Activated naive CD4-positive, alpha-beta T cell treated with anti-CD3 and anti-CD28 coated beads, Interleukin-2, amount 10 ng/mL, durations not matched to agents 7 days and 5 days (primary cell): ENCODE measurements around the gene TRPT1.
A peak's percentile ranks its signal among the peaks of the same experiment; 100 is the strongest.

Source experiments
- CTCF ChIA-PET: fragments of 350-600 bp; sonication (Branson Sonifier 250); formaldehyde crosslinking; loops from one replicate; lab custom pipeline; 2021; ENCODE audit warnings: antibody characterized with exemption; lab: Charles Lee
- DNase-seq: peaks from one replicate; pipeline ENCODE4 v3.0.0-alpha.2; 2020
- H3K27ac Mint-ChIP-seq: one replicate; pipeline ENCODE4 v1.8.0; 2021; ENCODE audit warnings: mild to moderate bottlenecking, moderate library complexity, mixed read lengths
- H3K27me3 Mint-ChIP-seq: one replicate; pipeline ENCODE4 v1.8.0; 2021; ENCODE audit warnings: mild to moderate bottlenecking, mixed read lengths
- H3K36me3 Mint-ChIP-seq: one replicate; pipeline ENCODE4 v1.8.0; 2021; ENCODE audit warnings: mixed read lengths
- H3K4me1 Mint-ChIP-seq: one replicate; pipeline ENCODE4 v1.8.0; 2021; ENCODE audit warnings: mixed read lengths
- H3K4me3 Mint-ChIP-seq: one replicate; pipeline ENCODE4 v1.8.0; 2021; ENCODE audit warnings: mild to moderate bottlenecking, moderate library complexity, mixed read lengths
- H3K9me3 Mint-ChIP-seq: one replicate; pipeline ENCODE4 v1.8.0; 2021; ENCODE audit warnings: mixed read lengths

The TRPT1 gene

GRCh38 chr11:64186492-64187165 is 39.4 kb downstream of the TRPT1 start:
- peaks cover 15% of the 10 kb centered on the region for H3K36me3 Mint-ChIP-seq
- DNase-seq = peak; percentile 64
- H3K4me1 Mint-ChIP-seq = peaks cover 47% of the 10 kb centered on the region
- no peak overlapping the region for H3K27ac Mint-ChIP-seq
- CTCF ChIA-PET = interaction anchor here (0.9 to 2.5 kb wide), 5 partner anchors 18 to 185 kb away, joined by 4 to 9 read pairs (median 5); partner anchors contain the start of gene FERMT3
- H3K27me3 Mint-ChIP-seq = no peaks in the 10 kb centered on the region
- H3K4me3 Mint-ChIP-seq = no peak overlapping the region
- no peaks in the 10 kb centered on the region for H3K9me3 Mint-ChIP-seq

DNA sequence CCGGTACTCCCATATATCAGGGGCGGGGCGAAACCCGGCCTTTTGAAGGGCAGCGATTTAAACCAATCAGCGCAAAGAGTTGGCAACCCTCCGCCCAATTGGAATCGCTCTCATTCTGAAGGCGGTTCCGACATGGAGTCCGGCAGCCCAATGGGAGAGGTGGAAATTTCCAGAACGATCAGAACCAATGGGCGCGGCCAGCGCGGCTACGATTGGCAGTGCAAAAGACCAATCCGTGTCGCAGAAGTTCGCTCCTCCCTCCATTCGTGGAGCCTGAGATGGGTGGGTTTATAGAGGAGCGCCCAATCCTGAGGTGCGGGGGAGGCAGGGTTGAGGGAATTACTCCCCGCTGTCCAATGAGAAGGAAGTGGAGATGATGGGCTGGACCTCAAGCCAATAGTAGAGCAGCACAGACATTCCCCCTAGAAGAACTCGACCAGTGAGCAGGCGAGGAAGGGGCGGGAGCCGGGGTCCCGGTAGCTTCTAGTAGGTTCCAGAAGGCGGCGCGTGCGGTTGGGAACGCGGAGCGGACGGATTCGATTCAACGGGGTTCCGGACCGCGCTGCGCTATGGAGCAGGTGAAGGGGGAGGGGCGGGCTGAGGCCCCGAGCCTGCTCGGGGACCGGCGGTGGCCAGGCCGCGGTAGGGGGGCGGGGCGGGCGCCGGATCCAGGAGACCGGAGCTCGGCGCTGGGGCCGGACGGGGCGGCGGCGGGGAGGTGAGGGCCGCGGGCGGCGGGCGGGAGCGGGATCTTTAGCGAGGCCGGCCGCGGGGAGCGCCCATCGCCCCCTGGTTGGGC is 40.1 kb downstream of the TRPT1 start, which contains the start of gene STIP1:
STIP1 (plus strand) TSS at position 479 of the 799 bp plus-strand sequence; CDS start at position 570, 91 bp downstream.
- DNase-seq = peak; percentile 99
- peaks cover 15% of the 10 kb centered on the region for H3K36me3 Mint-ChIP-seq
- H3K9me3 Mint-ChIP-seq = no peaks in the 10 kb centered on the region
- H3K27ac Mint-ChIP-seq = peak within 1 kb of the TSS; percentile 99
- peaks cover 53% of the 10 kb centered on the region for H3K4me1 Mint-ChIP-seq
- H3K27me3 Mint-ChIP-seq = no peaks in the 10 kb centered on the region
- H3K4me3 Mint-ChIP-seq = peak within 1 kb of the TSS; percentile 99
- CTCF ChIA-PET = interaction anchor here (1.0 to 2.5 kb wide), 2 partner anchors 20 to 21 kb away, joined by 3 to 9 read pairs; partner anchors contain the start of gene FERMT3

GRCh38 chr11:64185175-64185692 is 40.8 kb downstream of the TRPT1 start:
- Mint-ChIP-seq H3K4me3 (peak overlapping the region; percentile 99), H3K27ac (peak overlapping the region; percentile 99), H3K4me1 (peaks cover 51% of the 10 kb centered on the region), H3K9me3 (no peaks in the 10 kb centered on the region), H3K27me3 (no peaks in the 10 kb centered on the region), H3K36me3 (peaks cover 10% of the 10 kb centered on the region)
- no peak for DNase-seq
- CTCF ChIA-PET = interaction anchor here (0.7 to 2.5 kb wide), 5 partner anchors 20 to 185 kb away, joined by 3 to 9 read pairs (median 3); partner anchors contain the start of gene FERMT3

- peak overlapping the region; percentile 3 for H3K27ac Mint-ChIP-seq
- peaks cover 45% of the 10 kb centered on the region for H3K4me1 Mint-ChIP-seq
- H3K36me3 Mint-ChIP-seq = peaks cover 8% of the 10 kb centered on the region
- H3K27me3 Mint-ChIP-seq = no peaks in the 10 kb centered on the region
- peak overlapping the region; percentile 23 for H3K4me3 Mint-ChIP-seq
- CTCF ChIA-PET = interaction anchor here (1.4 kb wide), 1 partner anchor 184 kb away, joined by 5 read pairs; no protein-coding TSS in a partner anchor
- DNase-seq = no peak
- H3K9me3 Mint-ChIP-seq = no peaks in the 10 kb centered on the region
Measured at GRCh38 chr11:64183890-64184289, 42.1 kb downstream of the TRPT1 start.

- CTCF ChIA-PET = interaction anchor here (0.7 to 1.3 kb wide), 5 partner anchors 22 to 136 kb away, joined by 3 to 5 read pairs (median 3); partner anchors contain the start of genes FERMT3, PRDX5 and TRMT112
- Mint-ChIP-seq H3K27ac (no peak overlapping the region), H3K9me3 (no peaks in the 10 kb centered on the region), H3K36me3 (peaks cover 15% of the 10 kb centered on the region), H3K27me3 (no peaks in the 10 kb centered on the region), H3K4me1 (peaks cover 55% of the 10 kb centered on the region), H3K4me3 (no peak overlapping the region)
- peak; percentile 72 for DNase-seq
Measured at GRCh38 chr11:64181506-64182411, 44.2 kb downstream of the TRPT1 start.

DNA sequence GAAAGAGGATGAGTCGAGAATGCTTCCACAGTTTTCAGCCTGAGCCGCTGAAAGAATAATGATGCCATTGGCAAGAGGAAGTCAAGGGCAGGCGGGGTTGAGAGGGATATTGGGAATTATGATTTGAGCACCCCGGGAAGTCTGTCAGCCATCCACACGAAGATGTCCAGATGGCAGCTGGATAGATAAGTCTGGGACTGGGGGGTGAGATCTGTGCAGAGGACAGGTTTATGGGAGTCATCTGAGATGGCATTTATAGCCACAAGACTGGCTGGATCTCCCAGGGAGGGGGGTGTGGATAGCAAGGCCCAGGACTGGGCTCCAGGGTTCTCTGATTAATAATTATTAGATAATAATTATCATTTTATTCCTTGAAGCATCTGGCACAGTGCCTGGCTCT is 45.1 kb downstream of the TRPT1 start:
- no peak for DNase-seq
- Mint-ChIP-seq H3K27ac (no peak overlapping the region), H3K9me3 (no peaks in the 10 kb centered on the region), H3K4me1 (peaks cover 59% of the 10 kb centered on the region), H3K27me3 (no peaks in the 10 kb centered on the region), H3K4me3 (no peak overlapping the region), H3K36me3 (peaks cover 14% of the 10 kb centered on the region)
- CTCF ChIA-PET = interaction anchor here (1.1 to 1.3 kb wide), 3 partner anchors 26 to 137 kb away, joined by 3 to 5 read pairs (median 3); partner anchors contain the start of genes FERMT3, PRDX5 and TRMT112

- no peak overlapping the region for H3K27ac Mint-ChIP-seq
- peaks cover 50% of the 10 kb centered on the region for H3K4me1 Mint-ChIP-seq
- H3K4me3 Mint-ChIP-seq = no peak overlapping the region
- CTCF ChIA-PET = no interaction called here
- DNase-seq = no peak
- H3K27me3 Mint-ChIP-seq = no peaks in the 10 kb centered on the region
- peaks cover 1% of the 10 kb centered on the region for H3K9me3 Mint-ChIP-seq
- H3K36me3 Mint-ChIP-seq = peaks cover 16% of the 10 kb centered on the region
Measured at GRCh38 chr11:64178951-64179639, 46.9 kb downstream of the TRPT1 start.

GRCh38 chr11:64178203-64178602 is 47.8 kb downstream of the TRPT1 start:
- CTCF ChIA-PET = no interaction called here
- peaks cover 6% of the 10 kb centered on the region for H3K9me3 Mint-ChIP-seq
- H3K36me3 Mint-ChIP-seq = peaks cover 18% of the 10 kb centered on the region
- DNase-seq = no peak
- no peak overlapping the region for H3K4me3 Mint-ChIP-seq
- H3K4me1 Mint-ChIP-seq = peaks cover 41% of the 10 kb centered on the region
- H3K27ac Mint-ChIP-seq = no peak overlapping the region
- H3K27me3 Mint-ChIP-seq = no peaks in the 10 kb centered on the region

DNA sequence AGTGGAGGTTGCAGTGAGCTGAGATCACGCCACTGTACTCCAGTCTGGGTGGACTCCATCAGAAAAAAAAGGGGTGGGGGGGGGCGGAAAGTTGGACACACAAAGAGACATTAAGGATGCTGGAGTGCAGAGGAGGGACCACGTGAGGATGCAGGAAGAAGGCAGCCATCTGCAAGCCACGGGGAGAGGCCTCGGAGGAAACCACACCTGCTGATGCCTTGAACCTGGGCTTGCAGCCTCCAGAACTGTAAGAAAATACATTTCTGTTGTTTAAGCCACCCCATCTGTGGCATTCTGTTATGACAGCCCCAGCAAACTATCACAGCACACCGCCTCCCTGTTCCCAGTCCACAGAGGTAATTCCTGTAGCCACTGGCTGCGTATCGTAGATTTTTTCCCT is 49.2 kb downstream of the TRPT1 start:
- H3K36me3 Mint-ChIP-seq = peaks cover 18% of the 10 kb centered on the region
- H3K27ac Mint-ChIP-seq = peak overlapping the region; percentile 83
- no peak overlapping the region for H3K4me3 Mint-ChIP-seq
- H3K9me3 Mint-ChIP-seq = peaks cover 6% of the 10 kb centered on the region
- DNase-seq = peak; percentile 51
- CTCF ChIA-PET = no interaction called here
- peaks cover 32% of the 10 kb centered on the region for H3K4me1 Mint-ChIP-seq
- H3K27me3 Mint-ChIP-seq = no peaks in the 10 kb centered on the region
